HG03064 (cell line): ENCODE results near the gene COX7B.
"Not testable (repeated sequence)": the region's sequence is repeated elsewhere in the genome, so short reads cannot be mapped to it uniquely, and the experiment has no call there.

Experiments
- ATAC-seq: cut with Tn5 transposase; IDR thresholded peaks from one replicate; pipeline ENCODE4 v1.9.1; 2021; ENCODE audit warnings: low read depth; ENCODE audit not compliant: unreplicated experiment

The COX7B gene

DNA sequence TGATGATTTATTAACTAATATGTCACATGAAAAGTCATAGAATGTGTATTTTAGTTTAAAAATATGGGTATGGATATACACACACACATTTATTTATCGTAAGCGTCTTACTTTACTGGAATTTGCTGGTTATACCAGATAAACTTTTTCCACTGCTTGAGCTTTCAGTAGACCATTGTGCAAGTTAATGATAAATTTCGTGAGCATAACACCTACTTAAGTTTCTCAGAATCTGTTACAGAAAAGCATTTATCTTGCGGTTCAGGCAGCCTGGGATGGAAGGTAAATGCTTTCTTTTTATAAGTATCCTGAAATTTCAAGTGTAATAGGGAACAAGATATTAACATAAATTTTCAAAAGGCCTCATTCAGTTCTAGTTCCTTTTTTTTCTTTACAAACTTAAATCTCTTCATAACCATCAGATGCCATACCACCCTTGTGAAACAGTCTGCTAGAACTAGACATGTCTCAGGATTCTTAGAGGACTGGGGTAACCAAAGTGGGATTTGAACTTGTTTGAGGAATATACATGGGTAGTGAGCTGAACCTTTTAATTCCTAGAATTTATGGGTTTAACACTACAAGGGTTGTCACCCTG lies 38.9 kb downstream of the COX7B start:
- no peak for ATAC-seq

GRCh38 chrX:77945031-77945430 lies 45.8 kb downstream of the COX7B start:
- ATAC-seq, result not testable (repeated sequence)

DNA sequence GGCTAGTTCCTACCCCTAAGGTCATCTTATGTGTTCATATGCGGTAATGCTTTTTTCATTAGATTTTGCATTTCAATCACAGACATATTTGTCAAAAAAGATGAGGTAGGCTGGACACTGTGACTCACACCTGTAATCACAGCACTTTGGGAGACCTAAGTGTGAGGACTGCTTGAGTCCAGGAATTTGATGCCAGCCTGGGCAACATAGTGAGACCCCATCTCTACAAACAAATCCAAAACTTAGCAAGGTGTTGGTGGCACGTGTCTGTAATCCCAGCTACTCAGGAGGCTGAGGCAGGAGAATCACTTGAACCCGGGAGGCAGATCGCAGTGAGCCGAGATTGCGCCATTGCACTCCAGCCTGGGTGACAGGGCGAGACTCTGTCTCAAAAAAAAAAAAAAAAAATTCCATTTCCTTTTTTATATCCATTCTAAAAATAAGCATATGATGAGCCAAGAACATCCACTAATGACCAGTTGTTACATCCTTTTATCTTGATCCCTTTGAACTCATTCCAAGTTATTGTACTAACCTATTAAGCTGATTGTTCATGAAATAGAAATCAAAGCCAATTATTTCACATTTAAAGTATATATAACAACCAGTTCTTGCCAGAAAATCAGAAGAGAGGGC lies 46.8 kb downstream of the COX7B start:
- ATAC-seq, result no peak

GRCh38 chrX:77946571-77946970 lies 47.3 kb downstream of the COX7B start:
- no peak for ATAC-seq

- no peak for ATAC-seq
Observed at GRCh38 chrX:77949840-77950239, 50.6 kb downstream of the COX7B start.

- ATAC-seq, result no peak
Observed at GRCh38 chrX:77952173-77952572, 52.9 kb downstream of the COX7B start.

- no peak for ATAC-seq
Observed at GRCh38 chrX:77953302-77953701, 54.0 kb downstream of the COX7B start.

- ATAC-seq, result no peak
Observed at GRCh38 chrX:77953708-77954107, 54.4 kb downstream of the COX7B start.
